ENCODE measurements around the gene GFAP. TPM values are rescaled to one million over a fixed set of nuclear protein-coding genes. Genes with fewer than 3 reads are reported as not detected.

GFAP gene
- total and polyA plus RNA-seq, 8 donors = 0.12 to 2.2 (median 0.85) TPM

- Histone ChIP-seq H3K27me3 (no peaks in the 10 kb centered on the region), H3K9me3 (no peaks in the 10 kb centered on the region), H3K27ac (peak overlapping the region in 1 of 4 donors; percentile 12), H3K4me3 (no peak overlapping the region), H3K4me1 (no peaks in the 10 kb centered on the region), H3K36me3 (no peaks in the 10 kb centered on the region)
- intact Hi-C loops (cut with DNase I) = no loop called here
- DNase-seq (peak in 1 of 6 donors; percentile 47), ATAC-seq (peak; percentile 18 to 93 (median 70)), FAIRE-seq (no peak)
- WGBS, 2 donors = 45 to 60% methylated on average over 4 of the region's 4 CpGs
- no peak for TF ChIP-seq CTCF (IDR thresholded peaks at IDR 0.05)
These were observed 25.0 kb upstream of the GFAP start for GRCh38 chr17:44940317-44940716.

GRCh38 chr17:44935116-44935515 lies 19.8 kb upstream of the GFAP start:
- DNase-seq (peak in 1 of 6 donors; percentile 57), ATAC-seq (no peak), FAIRE-seq (no peak)
- no peaks in the 10 kb centered on the region for H3K4me1 ChIP-seq
- 90 to 96% methylated on average over 9 of the region's 9 CpGs for WGBS, 2 donors
- no peak for TF ChIP-seq CTCF (IDR thresholded peaks at IDR 0.05)
- no peaks in the 10 kb centered on the region for H3K27me3 ChIP-seq
- H3K4me3 ChIP-seq = no peak overlapping the region
- H3K36me3 ChIP-seq = no peaks in the 10 kb centered on the region
- intact Hi-C loops (cut with DNase I) = no loop called here
- H3K27ac ChIP-seq = no peak overlapping the region
- H3K9me3 ChIP-seq = no peaks in the 10 kb centered on the region

GRCh38 chr17:44934745-44935105 lies 19.4 kb upstream of the GFAP start:
- no peak for ATAC-seq
- 95 to 97% methylated on average over 10 of the region's 10 CpGs for WGBS, 2 donors
- Histone ChIP-seq H3K27ac (no peak overlapping the region), H3K4me1 (no peaks in the 10 kb centered on the region), H3K4me3 (no peak overlapping the region), H3K36me3 (no peaks in the 10 kb centered on the region), H3K27me3 (no peaks in the 10 kb centered on the region), H3K9me3 (no peaks in the 10 kb centered on the region)
- intact Hi-C loops (cut with DNase I) = no loop called here
- no peak for TF ChIP-seq CTCF (IDR thresholded peaks at IDR 0.05)
- no peak for FAIRE-seq
- DNase-seq = peak in 1 of 6 donors; percentile 27

- Histone ChIP-seq H3K27ac (no peak overlapping the region), H3K36me3 (no peaks in the 10 kb centered on the region), H3K27me3 (no peaks in the 10 kb centered on the region), H3K4me3 (no peak overlapping the region), H3K9me3 (no peaks in the 10 kb centered on the region), H3K4me1 (no peaks in the 10 kb centered on the region)
- intact Hi-C loops (cut with DNase I) = no loop called here
- 93 to 96% methylated on average over 34 of the region's 34 CpGs for whole genome bisulfite sequencing, 2 donors
- ATAC-seq (no peak), DNase-seq (peak in 1 of 6 donors; percentile 37), FAIRE-seq (no peak)
- TF ChIP-seq CTCF (IDR thresholded peaks at IDR 0.05) = no peak
These were observed 18.8 kb upstream of the GFAP start for GRCh38 chr17:44933824-44934744.

- Histone ChIP-seq H3K36me3 (no peaks in the 10 kb centered on the region), H3K27ac (no peak overlapping the region), H3K4me3 (no peak overlapping the region), H3K4me1 (no peaks in the 10 kb centered on the region), H3K9me3 (no peaks in the 10 kb centered on the region), H3K27me3 (no peaks in the 10 kb centered on the region)
- no peak for TF ChIP-seq CTCF (IDR thresholded peaks at IDR 0.05)
- 80 to 89% methylated on average over 6 of the region's 6 CpGs for WGBS, 2 donors
- no peak for FAIRE-seq
- intact Hi-C loops (cut with DNase I) = no loop called here
- peak in 2 of 6 donors; percentile 38 to 39 for DNase-seq
- no peak for ATAC-seq
These were observed 17.4 kb upstream of the GFAP start for GRCh38 chr17:44932787-44933097.
